HepG2 (cell line): Measurements from ENCODE around the gene ECHDC1. TPM values are rescaled to one million over a fixed set of nuclear protein-coding genes. Genes with fewer than 3 reads are reported as not detected.

Experiments
- DR1 ChIP-seq: sonication (generic); formaldehyde crosslinking; IDR thresholded peaks from 2 replicates; pipeline ENCODE4 v1.8.0; 2021; ENCODE audit warnings: mild to moderate bottlenecking, missing genetic modification reagents, inconsistent platforms
- ELF1 ChIP-seq: sonication (generic); formaldehyde crosslinking; IDR thresholded peaks from 2 replicates; pipeline ENCODE4 v1.4.0; 2020; ENCODE audit warnings: missing genetic modification reagents
- ETV6 ChIP-seq: sonication (generic); formaldehyde crosslinking; conservative IDR thresholded peaks from 2 replicates; pipeline ENCODE4 v1.4.0; 2020; ENCODE audit warnings: missing genetic modification reagents
- FOXO4 ChIP-seq: sonication (generic); formaldehyde crosslinking; conservative IDR thresholded peaks from 2 replicates; pipeline ENCODE4 v1.8.1; 2023; ENCODE audit warnings: missing genetic modification reagents
- MTA3 ChIP-seq: sonication (generic); formaldehyde crosslinking; IDR thresholded peaks from 2 replicates; pipeline ENCODE4 v1.4.0; 2020; ENCODE audit warnings: missing genetic modification reagents
- NAIF1 ChIP-seq: sonication (generic); formaldehyde crosslinking; IDR thresholded peaks from 2 replicates; pipeline ENCODE4 v1.5.0; 2020; ENCODE audit warnings: mild to moderate bottlenecking, missing genetic modification reagents, borderline replicate concordance
- NFYB ChIP-seq: sonication (generic); formaldehyde crosslinking; IDR thresholded peaks from 2 replicates; pipeline ENCODE4 v1.4.0; 2020; ENCODE audit warnings: missing genetic modification reagents
- PHF8 ChIP-seq: sonication (generic); formaldehyde crosslinking; IDR thresholded peaks from 2 replicates; pipeline ENCODE4 v1.5.0; 2020; ENCODE audit warnings: missing genetic modification reagents
- POLR2A ChIP-seq, 2 experiments: IDR thresholded peaks; 2 replicates each; pipeline ENCODE4 v1.6.1; 2011; ENCODE audit warnings: low read depth in 2 of 2, low read length in 2 of 2, mild to moderate bottlenecking in 1 of 2, moderate library complexity in 1 of 2; ENCODE audit not compliant: insufficient read depth in 1 of 2
- RBAK ChIP-seq: sonication (generic); formaldehyde crosslinking; IDR thresholded peaks from 2 replicates; pipeline ENCODE4 v1.5.1; 2020; ENCODE audit warnings: mild to moderate bottlenecking, missing genetic modification reagents
- SIX1 ChIP-seq: sonication (generic); formaldehyde crosslinking; IDR thresholded peaks from 2 replicates; pipeline ENCODE4 v1.4.0; 2020; ENCODE audit warnings: missing genetic modification reagents, borderline replicate concordance
- SKIL ChIP-seq: sonication (generic); formaldehyde crosslinking; IDR thresholded peaks from 2 replicates; pipeline ENCODE4 v1.8.0; 2022; ENCODE audit warnings: missing genetic modification reagents, mild to moderate bottlenecking, moderate library complexity, borderline replicate concordance
- SP140L ChIP-seq: sonication (generic); formaldehyde crosslinking; IDR thresholded peaks from 2 replicates; pipeline ENCODE4 v1.4.0; 2020; ENCODE audit warnings: missing genetic modification reagents, borderline replicate concordance
- SPEN ChIP-seq: sonication (generic); formaldehyde crosslinking; IDR thresholded peaks from 2 replicates; pipeline ENCODE4 v1.5.1; 2020; ENCODE audit warnings: low read depth, mild to moderate bottlenecking, missing genetic modification reagents
- SRSF1 ChIP-seq: fragments of 200-400 bp; formaldehyde crosslinking; optimal IDR thresholded peaks from 2 replicates; pipeline ENCODE3; 2017; ENCODE audit warnings: mild to moderate bottlenecking, low read depth, low read length, moderate library complexity
- TEF ChIP-seq: sonication (generic); formaldehyde crosslinking; IDR thresholded peaks from 2 replicates; pipeline ENCODE4 v1.5.0; 2020; ENCODE audit warnings: missing genetic modification reagents
- THAP7 ChIP-seq: sonication (generic); formaldehyde crosslinking; IDR thresholded peaks from 2 replicates; pipeline ENCODE4 v1.8.1; 2023; ENCODE audit warnings: mild to moderate bottlenecking, missing genetic modification reagents
- TOPORS ChIP-seq: sonication (generic); formaldehyde crosslinking; IDR thresholded peaks from 2 replicates; pipeline ENCODE4 v1.8.0; 2023; ENCODE audit warnings: mild to moderate bottlenecking, missing genetic modification reagents
- ZBTB38 ChIP-seq: sonication (generic); formaldehyde crosslinking; IDR thresholded peaks from 2 replicates; pipeline ENCODE4 v1.5.1; 2020; ENCODE audit warnings: mild to moderate bottlenecking, missing genetic modification reagents
- ZMYM4 ChIP-seq: sonication (generic); formaldehyde crosslinking; IDR thresholded peaks from 2 replicates; pipeline ENCODE4 v1.8.1; 2023; ENCODE audit warnings: mild to moderate bottlenecking, missing genetic modification reagents
- ZNF234 ChIP-seq: sonication (generic); formaldehyde crosslinking; conservative IDR thresholded peaks from 2 replicates; pipeline ENCODE4 v1.5.1; 2020; ENCODE audit warnings: mild to moderate bottlenecking, missing genetic modification reagents
- ZNF577 ChIP-seq: sonication (generic); formaldehyde crosslinking; IDR thresholded peaks from 2 replicates; pipeline ENCODE4 v1.4.0; 2020; ENCODE audit warnings: mild to moderate bottlenecking, low read depth, missing genetic modification reagents, borderline replicate concordance
- ZNF580 ChIP-seq: IDR thresholded peaks from 2 replicates; pipeline ENCODE4 v1.6.1; 2016; ENCODE audit warnings: low read depth, borderline replicate concordance
- ZNF670 ChIP-seq: sonication (generic); formaldehyde crosslinking; IDR thresholded peaks from 2 replicates; pipeline ENCODE4 v1.8.0; 2022; ENCODE audit warnings: mild to moderate bottlenecking, missing genetic modification reagents, borderline replicate concordance
- ZNF788 ChIP-seq: sonication (generic); formaldehyde crosslinking; IDR thresholded peaks from 2 replicates; pipeline ENCODE4 v1.5.0; 2020; ENCODE audit warnings: mild to moderate bottlenecking, missing genetic modification reagents, borderline replicate concordance
- polyA plus RNA-seq, 8 experiments: library from polyadenylated mRNA; depleted of rRNA in 3 of 8; stranded (reverse) in 7 of 8; unstranded in 1 of 8; fragments of >200 nt; fragmentation: Illumina TruSeq in 4 of 8; extraction: Trizol in 4 of 8; gene quantifications; 2 replicates each; pipeline versions ENCODE4 v1.2.1 to v1.2.3, GENCODE V29; 2011 to 2016; ENCODE audit warnings: low read depth in 4 of 8, missing spikeins in 1 of 8, mixed read lengths in 1 of 8; ENCODE audit not compliant: insufficient read depth in 1 of 8
- total RNA-seq, 5 experiments: library from RNA; depleted of rRNA; stranded (reverse); fragments of >200 nt; fragmentation: Illumina TruSeq; extraction: Trizol; gene quantifications; 2 replicates each; pipeline ENCODE4 v1.2.3, GENCODE V29; 2016; ENCODE audit warnings: low read depth in 1 of 5

The ECHDC1 gene
- total and polyA plus RNA-seq, 2 of the 13 experiments (the other 11 are each of a cell fraction or from before 2014, with no cell fraction given) = 32.8 to 98.1 TPM

GRCh38 chr6:127266892-127267645, 76.3 kb downstream of the ECHDC1 start (continued):
- TF ChIP-seq MTA3 (CRISPR knock-in tag) = no peak
- TF ChIP-seq NAIF1 (CRISPR knock-in tag) = no peak; the same call in none of the 2 replicates
- peak; percentile 88 for TF ChIP-seq SPEN (CRISPR knock-in tag)
- no peak for TF ChIP-seq FOXO4 (CRISPR knock-in tag)
- peak; percentile 38; the same call in 1 of the 2 replicates for TF ChIP-seq DR1
- TF ChIP-seq SP140L (CRISPR knock-in tag) = no peak
- TF ChIP-seq TEF (CRISPR knock-in tag) = no peak
- TF ChIP-seq ZBTB38 (CRISPR knock-in tag) = peak; percentile 86
- TF ChIP-seq TOPORS (CRISPR knock-in tag) = no peak; the same call in 1 of the 2 replicates
- no peak for TF ChIP-seq ZNF577
- peak; percentile 37; the same call in 1 of the 2 replicates for TF ChIP-seq SKIL
- TF ChIP-seq THAP7 (CRISPR knock-in tag) = peak; percentile 93
- TF ChIP-seq ELF1 = peak; percentile 66; the same call in 1 of the 2 replicates
- TF ChIP-seq ZMYM4 (CRISPR knock-in tag) = peak; percentile 76
- 0 out of 2 replicates have a peak, but pooled peaks have one; percentile 4 for TF ChIP-seq SIX1 (CRISPR knock-in tag)
- peak; percentile 92 to 96 for TF ChIP-seq POLR2A (IDR thresholded peaks at IDR 0.05; ENCODE audit: insufficient read depth in 1 of 2, low read depth in 2 of 2, low read length in 2 of 2)
- TF ChIP-seq RBAK = no peak
- peak; percentile 90; the same call in 1 of the 2 replicates for TF ChIP-seq ZNF788
- TF ChIP-seq ZNF670 (CRISPR knock-in tag) = peak; percentile 16; the same call in 1 of the 2 replicates
- TF ChIP-seq PHF8 (CRISPR knock-in tag) = peak; percentile 99
- TF ChIP-seq SRSF1 = no peak
- no peak; the same call in none of the 2 replicates for TF ChIP-seq ETV6 (CRISPR knock-in tag)
- TF ChIP-seq ZNF580 (CRISPR knock-in tag) = peak; percentile 64
- no peak for TF ChIP-seq NFYB (CRISPR knock-in tag)
- no peak for TF ChIP-seq ZNF234 (CRISPR knock-in tag)
